Inflammatory macrophage treated with lipopolysaccharide for 1 hour (primary cell): ENCODE measurements around the gene CELSR1.

Source experiments
- DNase-seq, 2 donors: peaks; one replicate each; pipeline ENCODE4 v3.0.0-alpha.2; 2020 to 2022

The CELSR1 gene

GRCh38 chr22:46392137-46392844 lies 145.1 kb downstream of the CELSR1 start:
- DNase-seq: no peak

GRCh38 chr22:46391486-46392136 lies 145.8 kb downstream of the CELSR1 start:
- no peak for DNase-seq

GRCh38 chr22:46390652-46391301 lies 146.6 kb downstream of the CELSR1 start:
- no peak for DNase-seq

- DNase-seq: no peak
Observed at GRCh38 chr22:46390105-46390651, 147.2 kb downstream of the CELSR1 start.

GRCh38 chr22:46389081-46389480 lies 148.3 kb downstream of the CELSR1 start:
- no peak for DNase-seq

- no peak for DNase-seq
Observed at GRCh38 chr22:46388647-46389046, 148.8 kb downstream of the CELSR1 start.

- DNase-seq: no peak
Observed at GRCh38 chr22:46387748-46388147, 149.7 kb downstream of the CELSR1 start.

- DNase-seq: no peak
Observed at GRCh38 chr22:46386312-46386711, 151.1 kb downstream of the CELSR1 start.

- no peak for DNase-seq
Observed at GRCh38 chr22:46382524-46382923, 154.9 kb downstream of the CELSR1 start.

- no peak for DNase-seq
Observed at GRCh38 chr22:46381731-46382130, 155.7 kb downstream of the CELSR1 start.

GRCh38 chr22:46381142-46381541 lies 156.3 kb downstream of the CELSR1 start:
- DNase-seq: no peak

GRCh38 chr22:46380581-46380980 lies 156.8 kb downstream of the CELSR1 start:
- DNase-seq: no peak

GRCh38 chr22:46380069-46380468 lies 157.4 kb downstream of the CELSR1 start:
- no peak for DNase-seq

- no peak for DNase-seq
Observed at GRCh38 chr22:46379066-46379930, 158.1 kb downstream of the CELSR1 start.

GRCh38 chr22:46378426-46379065 lies 158.9 kb downstream of the CELSR1 start:
- DNase-seq: no peak

- DNase-seq: no peak
Observed at GRCh38 chr22:46377525-46378425, 159.6 kb downstream of the CELSR1 start.

- DNase-seq: no peak
Observed at GRCh38 chr22:46376908-46377524, 160.4 kb downstream of the CELSR1 start.

GRCh38 chr22:46376111-46376510 lies 161.3 kb downstream of the CELSR1 start:
- DNase-seq: no peak

- DNase-seq: no peak
Observed at GRCh38 chr22:46374663-46375474, 162.6 kb downstream of the CELSR1 start.
